Trophoblast cell (in vitro differentiated cells and primary cell): ENCODE results near the gene TXNRD2.

ENCODE experiments used
- DNase-seq, 2 donors: peaks; one replicate each; pipeline ENCODE4 v3.0.0-alpha.2; 2016
- H2AFZ ChIP-seq: 2 replicates; pipeline ENCODE4 v1.6.1; 2013; ENCODE audit warnings: low read length, moderate library complexity, mild to moderate bottlenecking; ENCODE audit not compliant: insufficient read depth, poor library complexity
- H2AK5ac ChIP-seq: 2 replicates; pipeline ENCODE4 v1.6.1; 2013; ENCODE audit warnings: mild to moderate bottlenecking, low read length
- H2BK120ac ChIP-seq: 2 replicates; pipeline ENCODE4 v1.6.1; 2013; ENCODE audit warnings: low read length, mild to moderate bottlenecking, moderate library complexity; ENCODE audit not compliant: insufficient read depth, poor library complexity
- H2BK12ac ChIP-seq: 2 replicates; pipeline ENCODE4 v1.6.1; 2013; ENCODE audit warnings: mild to moderate bottlenecking, low read length, moderate library complexity
- H2BK5ac ChIP-seq: 2 replicates; pipeline ENCODE4 v1.6.1; 2013; ENCODE audit warnings: low read length, low read depth, moderate library complexity, mild to moderate bottlenecking; ENCODE audit not compliant: poor library complexity
- H3K14ac ChIP-seq: 2 replicates; pipeline ENCODE4 v1.6.1; 2013; ENCODE audit warnings: mild to moderate bottlenecking, low read length
- H3K18ac ChIP-seq: 2 replicates; pipeline ENCODE4 v1.6.1; 2013; ENCODE audit warnings: mild to moderate bottlenecking, low read length
- H3K23ac ChIP-seq: 2 replicates; pipeline ENCODE4 v1.6.1; 2013; ENCODE audit warnings: low read length
- H3K27ac ChIP-seq: 2 replicates; pipeline ENCODE4 v1.5.1; 2013; ENCODE audit warnings: low read depth, mild to moderate bottlenecking, inconsistent platforms, low read length, moderate library complexity
- H3K27me3 ChIP-seq: 2 replicates; pipeline ENCODE4 v1.6.1; 2013; ENCODE audit warnings: inconsistent platforms, mild to moderate bottlenecking, low read length, moderate library complexity; ENCODE audit not compliant: insufficient read depth
- H3K36me3 ChIP-seq, 2 experiments: 1 replicate in 1 of 2; 2 replicates in 1 of 2; pipeline ENCODE4 v1.6.1; 2013; ENCODE audit warnings: low read length in 2 of 2, mild to moderate bottlenecking in 2 of 2, moderate library complexity in 1 of 2; ENCODE audit not compliant: insufficient read depth in 2 of 2, control insufficient read depth in 1 of 2
- H3K4ac ChIP-seq: 2 replicates; pipeline ENCODE4 v1.6.1; 2013; ENCODE audit warnings: low read depth, mild to moderate bottlenecking, low read length, moderate library complexity
- H3K4me1 ChIP-seq, 2 experiments: 1 replicate in 1 of 2; 2 replicates in 1 of 2; pipeline ENCODE4 v1.6.1; 2013; ENCODE audit warnings: low read length in 2 of 2, mild to moderate bottlenecking in 2 of 2, moderate library complexity in 1 of 2; ENCODE audit not compliant: insufficient read depth in 2 of 2, control insufficient read depth in 1 of 2
- H3K4me2 ChIP-seq: 2 replicates; pipeline ENCODE4 v1.6.1; 2013; ENCODE audit warnings: inconsistent platforms, mild to moderate bottlenecking, low read length, moderate library complexity
- H3K4me3 ChIP-seq: 2 replicates; pipeline ENCODE4 v1.5.1; 2013; ENCODE audit warnings: mild to moderate bottlenecking, low read depth, low read length, inconsistent platforms
- H3K79me1 ChIP-seq: one replicate; pipeline ENCODE4 v1.6.1; 2013; ENCODE audit warnings: low read length
- H3K79me2 ChIP-seq: 2 replicates; pipeline ENCODE4 v1.6.1; 2013; ENCODE audit warnings: low read length, mild to moderate bottlenecking; ENCODE audit not compliant: control insufficient read depth, insufficient read depth, poor library complexity
- H3K9ac ChIP-seq: 2 replicates; pipeline ENCODE4 v1.6.1; 2013; ENCODE audit warnings: mild to moderate bottlenecking, low read length
- H3K9me3 ChIP-seq: 2 replicates; pipeline ENCODE4 v1.6.1; 2013; ENCODE audit warnings: low read depth, mild to moderate bottlenecking, control low read depth, inconsistent platforms, low read length; ENCODE audit not compliant: insufficient read depth
- H4K12ac ChIP-seq: 2 replicates; pipeline ENCODE4 v1.6.1; 2013; ENCODE audit warnings: low read depth, mild to moderate bottlenecking, low read length, moderate library complexity
- H4K8ac ChIP-seq: 2 replicates; pipeline ENCODE4 v1.6.1; 2013; ENCODE audit warnings: low read depth, mild to moderate bottlenecking, low read length, moderate library complexity
- H4K91ac ChIP-seq: one replicate; pipeline ENCODE4 v1.6.1; 2013; ENCODE audit warnings: low read depth, mild to moderate bottlenecking, low read length, moderate library complexity
- whole genome bisulfite sequencing: extraction: QIAGEN DNeasy Blood & Tissue Kit; methylation state at CpG from one replicate; pipeline ENCODE4 v1.1.7; 2013; ENCODE audit warnings: missing lambda C conversion rate; ENCODE audit not compliant: insufficient read length, insufficient coverage; ENCODE audit errors: extremely low coverage; 5-methylcytosine and 5-hydroxymethylcytosine counted together

The TXNRD2 gene

GRCh38 chr22:19887256-19887985, 54.2 kb downstream of the TXNRD2 start:
- Histone ChIP-seq H3K9me3 (no peaks in the 10 kb centered on the region), H3K9ac (no peak overlapping the region), H3K4me2 (no peak overlapping the region), H3K18ac (no peak overlapping the region), H3K4me1 (peaks cover 40 to 51% of the 10 kb centered on the region in 2 experiments), H2BK5ac (no peak overlapping the region), H3K27me3 (no peaks in the 10 kb centered on the region), H2AK5ac (peak overlapping the region; percentile 6), H3K23ac (no peak overlapping the region), H3K36me3 (no peaks in the 10 kb centered on the region), H2AFZ (no peak overlapping the region), H3K79me2 (peaks cover 19% of the 10 kb centered on the region), H3K79me1 (peaks cover 62% of the 10 kb centered on the region), H4K12ac (no peak overlapping the region), H3K4ac (no peak overlapping the region), H3K14ac (peak overlapping the region; percentile 12), H3K27ac (no peak overlapping the region), H4K91ac (peak overlapping the region; percentile 12), H4K8ac (no peak overlapping the region), H2BK120ac (peak overlapping the region; percentile 23), H3K4me3 (no peak overlapping the region), H2BK12ac (peak overlapping the region; percentile 74)
- DNase-seq, result no peak
- no CpG with 5 or more reads among the region's 16 CpGs for WGBS

GRCh38 chr22:19886605-19887255, 54.9 kb downstream of the TXNRD2 start:
- peaks cover 18% of the 10 kb centered on the region for H3K79me2 ChIP-seq

GRCh38 chr22:19885841-19886592, 55.6 kb downstream of the TXNRD2 start:
- no peak overlapping the region for H3K23ac ChIP-seq
- H2AK5ac ChIP-seq, result peak overlapping the region; percentile 21
- peaks cover 17% of the 10 kb centered on the region for H3K79me2 ChIP-seq
- H3K4me1 ChIP-seq, result peaks cover 39 to 50% of the 10 kb centered on the region in 2 experiments
- peaks cover 63% of the 10 kb centered on the region for H3K79me1 ChIP-seq
- peak overlapping the region; percentile 5 for H3K18ac ChIP-seq
- no peak overlapping the region for H4K12ac ChIP-seq
- no peaks in the 10 kb centered on the region for H3K36me3 ChIP-seq
- H3K14ac ChIP-seq, result no peak overlapping the region
- peak overlapping the region; percentile 28 for H2BK120ac ChIP-seq
- DNase-seq, result peak; percentile 39 to 69
- H3K27me3 ChIP-seq, result no peaks in the 10 kb centered on the region
- no peak overlapping the region for H3K9ac ChIP-seq
- no peaks in the 10 kb centered on the region for H3K9me3 ChIP-seq
- no peak overlapping the region for H4K8ac ChIP-seq
- H2AFZ ChIP-seq, result no peak overlapping the region
- H3K4me2 ChIP-seq, result no peak overlapping the region
- no CpG with 5 or more reads among the region's 15 CpGs for WGBS
- H3K4me3 ChIP-seq, result no peak overlapping the region
- no peak overlapping the region for H2BK5ac ChIP-seq
- H4K91ac ChIP-seq, result peak overlapping the region; percentile 77
- peak overlapping the region; percentile 81 for H2BK12ac ChIP-seq
- H3K27ac ChIP-seq, result no peak overlapping the region
- H3K4ac ChIP-seq, result no peak overlapping the region

More at GRCh38 chr22:19886605-19887255, 54.9 kb downstream of the TXNRD2 start:
- Histone ChIP-seq H4K12ac (no peak overlapping the region), H3K23ac (no peak overlapping the region), H2AFZ (no peak overlapping the region), H3K9me3 (no peaks in the 10 kb centered on the region), H3K4me2 (no peak overlapping the region), H3K79me1 (peaks cover 65% of the 10 kb centered on the region), H2AK5ac (peak overlapping the region; percentile 21), H3K4me3 (no peak overlapping the region), H3K14ac (peak overlapping the region; percentile 21), H3K4ac (no peak overlapping the region), H3K4me1 (peaks cover 40 to 51% of the 10 kb centered on the region in 2 experiments), H4K8ac (no peak overlapping the region), H3K9ac (no peak overlapping the region), H4K91ac (peak overlapping the region; percentile 58), H2BK12ac (peak overlapping the region; percentile 74), H2BK120ac (no peak overlapping the region), H3K27me3 (no peaks in the 10 kb centered on the region), H2BK5ac (no peak overlapping the region), H3K18ac (no peak overlapping the region), H3K27ac (no peak overlapping the region), H3K36me3 (no peaks in the 10 kb centered on the region)
- no CpG with 5 or more reads among the region's 12 CpGs for WGBS
- peak in 1 of 2 donors; percentile 69 for DNase-seq

- DNase-seq, result no peak
- H3K23ac ChIP-seq, result no peak overlapping the region
- no peak overlapping the region for H3K9ac ChIP-seq
- H4K12ac ChIP-seq, result no peak overlapping the region
- peak overlapping the region; percentile 6 for H2AFZ ChIP-seq
- H2BK12ac ChIP-seq, result peak overlapping the region; percentile 85
- peak overlapping the region; percentile 34 for H3K18ac ChIP-seq
- H3K79me1 ChIP-seq, result peaks cover 64% of the 10 kb centered on the region
- no peak overlapping the region for H3K27ac ChIP-seq
- peak overlapping the region; percentile 77 for H4K91ac ChIP-seq
- no peak overlapping the region for H2BK5ac ChIP-seq
- H3K4me2 ChIP-seq, result no peak overlapping the region
- no peaks in the 10 kb centered on the region for H3K9me3 ChIP-seq
- H3K27me3 ChIP-seq, result no peaks in the 10 kb centered on the region
- H3K36me3 ChIP-seq, result no peaks in the 10 kb centered on the region
- H3K4ac ChIP-seq, result no peak overlapping the region
- H3K79me2 ChIP-seq, result peaks cover 17% of the 10 kb centered on the region
- H2BK120ac ChIP-seq, result peak overlapping the region; percentile 28
- H2AK5ac ChIP-seq, result peak overlapping the region; percentile 76
- no peak overlapping the region for H3K4me3 ChIP-seq
- peak overlapping the region; percentile 59 for H3K14ac ChIP-seq
- peak overlapping the region; percentile 25 for H4K8ac ChIP-seq
- H3K4me1 ChIP-seq, result peaks cover 41 to 50% of the 10 kb centered on the region in 2 experiments
- WGBS, result no CpG with 5 or more reads among the region's 26 CpGs
Measured at GRCh38 chr22:19884954-19885751, 56.5 kb downstream of the TXNRD2 start.
